GM18502 (cell line): ENCODE data around the gene BOLA2B.
"Not testable (repeated sequence)": the region's sequence is repeated elsewhere in the genome, so short reads cannot be mapped to it uniquely, and the experiment has no call there.

Source experiments
- ATAC-seq: cut with Tn5 transposase; IDR thresholded peaks from one replicate; pipeline ENCODE4 v1.9.1; 2021; ENCODE audit warnings: mild to moderate bottlenecking; ENCODE audit not compliant: unreplicated experiment, poor library complexity

Gene BOLA2B

DNA sequence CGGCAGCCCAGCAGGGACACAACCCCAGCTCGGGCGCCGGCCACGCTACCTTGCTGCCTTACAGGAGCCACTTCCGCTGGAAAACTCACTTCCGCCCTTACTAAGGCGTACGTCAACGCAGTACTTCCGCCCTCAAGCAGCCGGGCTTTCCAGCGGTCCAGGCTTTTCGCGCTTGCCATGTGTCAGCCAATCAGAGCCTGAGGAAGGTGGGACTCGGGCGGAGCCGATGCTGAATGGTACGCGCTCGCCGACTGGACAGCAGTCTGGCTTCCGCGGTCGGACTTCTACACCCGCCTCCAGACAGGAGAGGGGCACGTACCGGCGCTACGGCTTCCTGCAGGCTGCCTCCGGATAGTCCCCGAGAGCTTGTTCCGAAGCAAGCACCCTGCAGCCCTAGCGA lies at the start of gene BOLA2B, which contains the start of gene SLX1A:
TSS of gene BOLA2B (minus strand) at position 52 of the 400 bp plus-strand sequence. CDS start 71 bp downstream, outside the sequence.
TSS of gene SLX1A (plus strand) at position 261 of the 400 bp plus-strand sequence. CDS start 210 bp downstream, outside the sequence.
- ATAC-seq: peak; percentile 87

GRCh38 chr16:30217082-30217481 lies 23.6 kb upstream of the BOLA2B start:
- ATAC-seq: not testable (repeated sequence)

GRCh38 chr16:30211414-30211813 lies 17.9 kb upstream of the BOLA2B start:
- not testable (repeated sequence) for ATAC-seq

GRCh38 chr16:30209032-30209431 lies 15.6 kb upstream of the BOLA2B start:
- ATAC-seq: not testable (repeated sequence)

- ATAC-seq: not testable (repeated sequence)
These were observed 13.7 kb upstream of the BOLA2B start for GRCh38 chr16:30207063-30207704.

DNA sequence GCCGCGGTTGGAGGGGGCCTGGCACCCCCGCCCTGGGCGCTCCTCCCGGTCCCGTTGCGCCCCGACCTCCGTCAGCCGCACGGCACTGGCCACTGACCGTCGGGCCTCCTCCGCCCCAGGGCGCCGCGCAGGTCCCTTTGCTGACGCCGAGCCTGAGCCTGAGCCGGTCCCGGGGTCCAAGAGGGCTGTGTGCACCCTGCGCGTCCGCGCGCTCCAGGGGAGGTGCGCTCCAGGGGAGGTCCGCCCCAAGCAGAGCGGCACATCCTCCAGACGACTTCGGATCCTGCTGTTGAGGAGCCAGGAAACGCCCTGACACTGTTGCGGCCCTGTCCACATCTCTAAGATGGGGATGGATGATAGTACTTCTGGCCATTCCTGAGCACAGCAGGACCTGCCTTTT lies 12.8 kb upstream of the BOLA2B start:
- ATAC-seq: not testable (repeated sequence)

DNA sequence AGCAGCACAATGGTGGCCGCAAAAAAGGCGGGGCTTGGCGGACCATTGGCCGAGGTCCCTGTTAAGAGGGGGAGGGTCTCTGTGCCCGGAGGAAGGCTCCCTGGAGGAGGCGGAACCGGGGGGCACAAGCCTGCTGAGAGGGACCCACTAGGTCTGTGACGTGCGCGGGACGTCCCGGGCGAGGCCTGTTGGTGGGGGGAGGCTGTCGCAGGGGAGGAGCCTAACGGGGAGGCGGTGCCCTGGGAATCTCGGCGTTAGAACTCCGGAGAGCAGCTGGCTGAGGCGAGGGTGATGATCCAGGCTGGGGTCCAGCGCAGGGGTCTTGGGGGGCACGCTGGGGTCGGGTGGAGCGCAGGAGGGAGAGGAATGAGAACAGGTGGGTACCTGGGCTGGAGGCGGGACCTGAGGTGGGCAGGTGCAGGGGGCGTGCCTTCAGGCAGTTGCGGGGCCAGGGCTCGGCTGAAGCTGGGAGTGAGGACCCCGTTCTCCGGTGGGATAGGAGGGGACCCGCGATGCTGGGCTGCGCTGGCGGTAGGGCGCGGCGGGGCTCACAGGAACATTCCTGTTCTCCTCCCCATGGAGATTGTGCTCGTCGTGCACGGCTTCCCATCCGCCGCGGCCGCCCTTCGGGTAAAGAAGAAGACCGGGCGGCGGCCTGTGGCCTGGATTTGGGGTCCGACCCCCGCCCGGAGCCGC lies 12.2 kb upstream of the BOLA2B start:
- not testable (repeated sequence) for ATAC-seq

GRCh38 chr16:30199608-30200343 lies 6.3 kb upstream of the BOLA2B start:
- ATAC-seq: not testable (repeated sequence)

DNA sequence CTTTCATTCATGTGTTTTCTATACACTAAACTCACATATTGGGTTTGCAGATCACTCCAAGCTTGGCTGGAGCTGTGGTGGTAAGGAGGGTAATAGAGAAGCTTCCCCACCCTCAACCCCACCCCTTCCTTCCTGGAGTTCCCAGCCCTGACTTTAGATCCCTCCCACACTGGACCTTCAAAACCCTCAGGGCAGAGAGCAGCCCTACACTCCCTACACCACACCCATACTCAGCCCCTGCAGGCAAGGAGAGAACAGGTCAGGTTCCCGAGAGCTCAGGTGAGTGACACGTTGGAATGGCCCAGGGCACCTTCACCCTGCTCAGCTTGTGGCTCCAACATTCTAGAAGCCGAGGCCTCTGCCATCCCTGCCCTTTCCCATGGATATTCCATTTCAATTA lies 5.6 kb upstream of the BOLA2B start, which contains the start of gene SULT1A3:
TSS of gene SULT1A3 (plus strand) at position 207 of the 400 bp plus-strand sequence. CDS start 1,474 bp downstream, outside the sequence.
- not testable (repeated sequence) for ATAC-seq

- not testable (repeated sequence) for ATAC-seq
These were observed 3.5 kb upstream of the BOLA2B start for GRCh38 chr16:30197001-30197400.

GRCh38 chr16:30194172-30194925 lies 883 bp upstream of the BOLA2B start:
- peak; percentile 60 for ATAC-seq

- ATAC-seq: peak; percentile 16
These were observed 368 bp downstream of the BOLA2B start for GRCh38 chr16:30193098-30193497.

DNA sequence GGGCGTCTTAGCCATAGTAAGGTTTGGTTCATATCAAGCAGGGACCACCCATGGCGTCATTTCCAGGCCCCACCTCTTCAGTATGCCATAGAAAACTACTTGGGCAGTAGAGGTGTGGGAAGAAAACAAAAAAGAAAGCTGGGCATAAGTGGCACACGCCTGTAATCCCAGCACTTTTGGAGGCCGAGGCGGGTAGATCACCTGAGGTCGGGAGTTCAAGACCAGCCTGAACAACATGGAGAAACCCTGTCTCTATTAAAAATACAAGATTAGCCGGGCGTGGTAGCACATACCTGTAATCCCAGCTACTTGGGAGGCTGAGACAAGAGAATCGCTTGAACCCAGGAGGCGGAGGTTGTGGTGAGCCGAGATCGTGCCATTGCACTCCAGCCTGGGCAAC lies 2.3 kb downstream of the BOLA2B start:
- ATAC-seq: not testable (repeated sequence)

DNA sequence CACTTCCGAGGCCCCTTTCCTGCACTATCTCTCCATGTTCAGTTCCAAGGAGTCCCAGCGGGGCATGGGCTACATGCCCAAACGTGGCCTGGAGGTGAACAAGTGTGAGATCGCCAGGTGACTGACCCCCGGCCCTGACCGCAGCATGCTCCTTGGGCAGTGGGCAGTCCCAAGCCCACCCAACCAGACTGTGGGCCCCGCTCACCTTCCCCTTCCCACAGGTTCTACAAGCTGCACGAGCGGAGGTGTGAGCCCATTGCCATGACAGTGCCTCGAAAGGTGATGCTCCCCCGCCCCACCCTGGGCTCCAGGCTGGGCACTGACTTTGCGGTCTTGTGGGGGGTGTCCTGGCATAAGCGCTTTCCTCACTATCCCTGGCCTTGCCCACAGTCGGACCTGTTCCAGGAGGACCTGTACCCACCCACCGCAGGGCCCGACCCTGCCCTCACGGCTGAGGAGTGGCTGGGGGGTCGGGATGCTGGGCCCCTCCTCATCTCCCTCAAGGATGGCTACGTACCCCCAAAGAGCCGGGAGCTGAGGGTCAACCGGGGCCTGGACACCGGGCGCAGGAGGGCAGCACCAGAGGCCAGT lies 5.4 kb downstream of the BOLA2B start:
- ATAC-seq: no peak

- no peak for ATAC-seq
These were observed 6.0 kb downstream of the BOLA2B start for GRCh38 chr16:30187556-30187865.

- ATAC-seq: no peak
These were observed 6.5 kb downstream of the BOLA2B start for GRCh38 chr16:30186782-30187555.

GRCh38 chr16:30186444-30186781 lies 7.1 kb downstream of the BOLA2B start:
- ATAC-seq: no peak

DNA sequence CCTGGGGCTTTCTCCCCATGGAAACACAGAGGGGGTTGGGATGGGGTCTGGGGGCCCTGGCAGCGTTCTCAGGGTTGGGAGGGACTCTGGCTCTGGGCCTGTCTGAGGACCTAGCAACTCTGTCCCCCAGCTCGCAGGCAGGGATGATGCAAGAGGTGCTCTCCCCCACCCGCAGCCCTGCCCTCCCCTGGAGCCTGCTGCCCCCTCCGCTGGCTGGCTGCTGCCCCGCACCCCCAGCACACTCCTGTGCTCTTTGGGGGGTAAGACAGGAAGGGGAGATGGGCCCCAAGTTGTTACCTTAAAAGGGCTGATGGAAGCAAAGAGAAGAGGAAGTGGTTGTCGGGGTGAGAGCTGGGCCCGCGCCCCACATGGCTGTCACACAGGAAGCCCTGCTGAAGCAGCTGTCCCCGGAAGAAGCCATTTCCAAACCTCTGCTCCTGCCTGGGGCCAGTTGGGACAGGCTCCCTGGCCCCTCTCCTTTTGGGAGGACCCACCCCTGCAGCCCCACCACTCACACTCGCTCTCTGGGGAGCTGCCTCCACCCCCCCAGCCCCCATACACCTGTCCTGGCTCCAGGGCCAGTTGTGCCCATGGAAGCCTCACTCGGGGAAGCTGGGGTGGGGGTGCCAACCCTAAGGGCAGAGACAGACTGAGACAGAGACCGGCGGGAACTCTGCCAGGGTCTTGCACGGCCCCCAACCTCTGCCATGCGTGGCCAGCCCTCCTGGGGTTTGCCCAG lies 7.6 kb downstream of the BOLA2B start:
- ATAC-seq: peak; percentile 31
